ENCODE results near the gene IGBP1.
A peak's percentile ranks its signal among the peaks of the same experiment; 100 is the strongest.
"Not testable (repeated sequence)": the region's sequence is repeated elsewhere in the genome, so short reads cannot be mapped to it uniquely, and the experiment has no call there.

IGBP1 gene

GRCh38 chrX:70133303-70134115 is at the start of gene IGBP1:
Gene IGBP1 (plus strand): TSS chrX:70133447. CDS start chrX:70133948, 501 bp downstream.
- DNase-seq, result peak; percentile 88

- DNase-seq, result no peak
Observed at GRCh38 chrX:70084592-70085240, 48.5 kb upstream of the IGBP1 start.

DNA sequence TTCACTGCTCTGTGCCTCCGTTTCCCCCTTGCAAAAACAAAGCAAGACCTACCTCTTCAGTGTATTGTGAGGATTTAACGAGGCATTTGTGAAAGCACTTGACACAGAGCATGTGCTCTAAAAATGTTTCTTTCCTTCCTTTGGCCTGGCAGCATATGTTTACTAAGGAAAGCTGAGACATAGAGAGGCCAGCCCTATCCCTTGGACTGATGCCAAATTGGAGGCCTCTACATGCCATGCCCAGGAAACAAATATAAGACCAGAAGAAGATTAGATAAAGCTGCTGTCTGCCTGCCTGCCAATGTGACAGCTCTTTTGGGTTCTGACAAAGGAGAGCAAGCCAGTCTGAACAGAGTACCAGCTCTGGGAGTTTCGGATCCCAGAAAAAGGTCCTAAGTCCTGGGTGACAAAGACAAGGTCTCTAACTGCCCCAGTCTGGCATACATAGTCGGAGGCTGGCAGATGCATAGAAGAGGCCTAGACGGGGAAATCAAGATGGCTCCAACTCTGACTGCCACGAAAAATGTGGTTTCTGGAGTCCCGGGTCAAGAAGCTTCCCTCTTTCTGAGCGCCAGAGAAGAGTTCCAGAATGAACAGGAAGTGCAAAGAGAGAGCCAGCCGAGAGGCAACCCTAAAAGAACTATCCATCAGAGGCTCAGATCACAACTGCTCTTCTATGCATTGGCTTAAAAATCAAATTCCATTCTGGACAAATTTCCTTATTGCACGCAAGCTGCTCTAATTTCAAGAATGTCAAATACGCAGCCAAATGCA is 45.2 kb upstream of the IGBP1 start:
- DNase-seq, result no peak

GRCh38 chrX:70088751-70089150 is 44.5 kb upstream of the IGBP1 start:
- no peak for DNase-seq

- DNase-seq, result no peak
Observed at GRCh38 chrX:70089604-70090297, 43.5 kb upstream of the IGBP1 start.

DNA sequence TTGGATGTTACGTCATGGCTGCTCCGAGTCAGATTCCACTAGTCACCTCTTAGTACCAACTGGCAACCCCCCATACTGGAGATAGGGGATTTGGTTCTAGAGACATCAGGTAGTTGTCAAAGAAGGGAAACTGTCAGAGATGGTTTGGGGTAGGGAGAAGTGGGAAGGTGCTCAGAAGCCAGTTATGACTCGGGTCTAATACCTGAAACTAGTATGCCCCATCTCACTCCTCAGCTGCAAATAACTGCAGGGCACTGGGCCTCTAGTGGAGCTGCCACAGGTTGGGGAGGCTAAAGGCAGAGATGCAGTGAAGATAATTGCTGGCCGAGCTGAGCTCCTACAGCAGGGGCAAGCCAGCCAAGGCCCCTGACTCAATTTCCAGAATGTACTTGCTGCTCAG is 41.0 kb upstream of the IGBP1 start:
- no peak for DNase-seq

GRCh38 chrX:70096052-70096451 is 37.2 kb upstream of the IGBP1 start:
- DNase-seq, result no peak

DNA sequence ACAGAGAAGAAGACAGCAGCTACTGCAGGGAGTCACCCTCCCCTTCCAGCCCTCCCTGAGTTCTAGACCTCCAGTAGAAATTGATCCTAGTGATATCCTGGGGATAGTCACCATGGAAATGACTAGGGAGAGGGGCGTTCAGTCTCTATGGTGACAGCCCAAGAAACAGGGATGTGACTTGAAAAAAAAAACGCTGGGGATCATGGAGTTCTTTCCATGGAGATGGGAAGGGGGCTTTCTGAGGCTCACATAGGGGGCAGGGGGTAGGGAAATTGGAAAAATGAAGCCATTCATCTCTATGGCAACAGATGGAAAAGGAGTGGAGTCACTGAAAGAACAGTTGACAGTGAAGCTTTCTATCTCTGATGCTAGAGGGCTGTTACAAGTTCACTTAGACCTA is 28.0 kb upstream of the IGBP1 start:
- DNase-seq, result no peak

GRCh38 chrX:70111436-70112026 is 21.7 kb upstream of the IGBP1 start:
- not testable (repeated sequence) for DNase-seq

- DNase-seq, result no peak
Observed at GRCh38 chrX:70117738-70118137, 15.5 kb upstream of the IGBP1 start.

DNA sequence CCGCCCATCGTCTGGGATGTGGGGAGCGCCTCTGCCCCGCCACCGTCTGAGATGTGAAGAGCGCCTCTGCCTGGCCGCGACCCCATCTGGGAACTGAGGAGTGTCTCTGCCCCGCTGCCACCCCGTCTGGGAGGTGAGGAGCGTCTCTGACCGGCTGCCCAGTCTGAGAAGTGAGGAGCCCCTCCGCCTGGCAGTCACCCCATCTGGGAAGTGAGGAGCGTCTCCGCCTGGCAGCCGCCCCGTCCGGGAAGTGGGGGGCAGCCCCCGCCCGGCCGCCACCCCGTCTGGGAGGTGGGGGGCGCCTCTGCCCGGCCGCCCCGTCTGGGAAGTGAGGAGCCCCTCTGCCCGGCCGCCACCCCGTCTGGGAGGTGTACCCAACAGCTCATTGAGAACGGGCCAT is 10.2 kb upstream of the IGBP1 start:
- DNase-seq, result not testable (repeated sequence)

DNA sequence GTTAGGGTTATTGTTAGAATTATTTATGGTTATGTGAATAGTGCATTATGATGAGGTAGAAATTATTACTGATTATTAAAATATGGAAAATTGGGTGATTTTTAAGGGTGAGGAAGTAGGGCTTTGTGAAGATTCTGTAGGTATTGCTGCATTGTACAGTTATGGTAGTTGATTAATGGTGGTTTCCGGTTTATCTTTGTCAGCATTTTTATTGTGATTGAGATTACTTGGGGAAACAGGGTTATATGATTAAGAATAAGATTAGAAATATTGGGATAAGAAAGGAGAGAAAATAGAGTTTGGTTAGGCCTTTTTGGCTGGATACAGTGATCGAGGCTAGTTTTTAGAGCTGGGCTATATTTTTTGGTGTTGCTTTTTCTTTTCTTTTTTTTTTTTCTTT is 8.6 kb upstream of the IGBP1 start:
- no peak for DNase-seq

GRCh38 chrX:70128071-70128470 is 5.2 kb upstream of the IGBP1 start:
- no peak for DNase-seq

- DNase-seq, result no peak
Observed at GRCh38 chrX:70129816-70130215, 3.4 kb upstream of the IGBP1 start.

DNA sequence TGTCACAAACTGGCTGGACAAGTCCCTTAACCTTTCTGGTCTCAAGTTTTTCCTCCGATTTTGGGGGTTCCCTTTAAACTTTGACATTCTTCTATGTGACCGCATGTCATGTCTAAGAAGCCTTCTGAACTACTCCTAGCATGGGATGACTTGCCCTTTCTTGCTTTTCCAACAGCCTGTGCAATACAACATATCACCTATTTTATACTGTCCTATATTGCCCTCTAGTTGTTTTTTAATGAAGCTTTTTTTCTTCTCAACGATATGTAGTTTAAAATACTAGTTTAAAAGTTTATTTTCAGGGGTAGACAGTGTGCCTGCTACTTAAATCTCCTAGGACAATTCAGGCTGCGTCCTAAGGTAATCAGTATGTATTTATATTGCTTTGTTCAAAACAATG is 1.0 kb upstream of the IGBP1 start:
- no peak for DNase-seq

DNA sequence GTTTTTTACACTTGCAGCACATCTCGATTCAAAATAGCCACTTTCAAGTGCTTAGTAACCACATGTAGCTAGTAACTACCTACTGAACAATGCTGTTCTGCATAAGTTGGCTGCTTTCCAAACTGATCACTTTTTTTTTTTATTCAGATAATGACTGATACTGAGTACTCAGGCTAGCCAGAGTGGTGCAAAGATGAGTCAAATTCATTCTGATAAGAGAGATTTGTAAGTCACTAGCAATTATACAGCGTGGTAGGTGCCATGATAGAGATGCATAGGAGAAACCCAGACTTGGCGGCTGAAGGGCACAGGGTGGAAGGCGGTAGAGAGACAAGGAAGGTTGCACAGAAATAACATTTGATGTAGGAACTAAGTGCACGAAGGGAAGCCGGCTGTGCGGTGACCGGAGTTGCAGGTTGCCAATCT is 357 bp upstream of the IGBP1 start:
- peak; percentile 63 for DNase-seq

DNA sequence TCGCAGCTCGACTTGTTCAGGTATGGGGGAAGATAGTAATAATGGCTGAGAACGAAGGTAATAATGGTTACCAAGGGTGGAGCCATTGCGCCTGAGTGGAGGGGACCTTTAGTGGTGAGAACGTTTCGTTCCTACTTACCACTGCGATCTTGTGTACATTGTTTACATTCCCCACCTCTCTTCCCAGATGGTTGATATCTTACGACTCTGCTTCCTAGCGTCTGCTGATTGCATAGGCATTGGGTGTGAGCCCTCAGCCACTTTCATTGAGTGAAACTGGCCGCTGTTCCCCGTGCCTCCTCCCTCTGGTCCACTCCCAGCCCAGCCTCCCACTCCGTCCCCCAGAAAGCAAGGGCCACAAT is 850 bp downstream of the IGBP1 start:
- no peak for DNase-seq

GRCh38 chrX:70138622-70139021 is 5.4 kb downstream of the IGBP1 start:
- no peak for DNase-seq

GRCh38 chrX:70139736-70140135 is 6.5 kb downstream of the IGBP1 start:
- no peak for DNase-seq

DNA sequence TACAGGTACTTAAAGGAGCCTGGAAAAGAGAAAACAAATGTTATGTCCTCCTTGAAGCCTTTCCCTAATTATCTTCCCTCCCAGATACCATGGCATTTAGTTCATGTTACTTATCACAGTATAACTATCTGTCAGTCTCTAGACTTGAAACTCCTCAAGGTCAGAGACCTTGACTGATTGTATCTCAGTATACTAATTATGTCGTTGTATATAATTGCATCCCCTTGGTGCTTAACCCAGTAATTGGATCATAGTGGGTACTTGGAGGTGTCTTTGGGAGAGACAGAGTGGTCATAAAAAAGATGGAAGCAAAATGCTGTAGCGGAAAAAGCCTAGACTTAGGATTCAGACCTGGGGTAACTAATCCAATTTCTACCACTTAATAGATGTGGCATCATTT is 8.1 kb downstream of the IGBP1 start:
- DNase-seq, result no peak

GRCh38 chrX:70166601-70167590 is 33.6 kb downstream of the IGBP1 start:
- DNase-seq, result no peak
